Measurements from ENCODE around the gene KANSL3.

The KANSL3 gene

DNA sequence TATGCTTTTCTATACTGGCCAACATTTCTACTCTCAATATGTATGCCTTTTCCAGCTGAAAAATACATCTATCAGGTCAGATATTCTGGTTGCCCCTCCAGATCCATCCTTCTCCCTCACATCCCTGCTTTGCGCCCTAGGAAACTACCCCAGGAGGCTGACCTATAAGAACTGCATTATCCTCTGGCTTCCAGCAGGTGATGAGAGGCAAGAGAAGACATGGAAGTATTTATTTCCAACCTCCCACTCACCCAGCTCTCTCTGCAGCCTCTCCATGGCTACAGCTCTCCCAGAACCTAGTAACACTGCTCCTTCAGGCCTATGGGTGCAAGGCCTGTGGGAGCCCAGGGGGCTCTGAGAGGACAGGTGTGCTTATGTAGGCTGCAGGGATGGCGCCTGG, 58.7 kb downstream of the KANSL3 start:
- no peaks in the 10 kb centered on the region for H3K36me3 ChIP-seq (ENCODE audit: control insufficient read depth, insufficient read depth, low read length)
- no peaks in the 10 kb centered on the region for H3K27me3 ChIP-seq (ENCODE audit: control insufficient read depth, insufficient read depth, low read length)
- no peak overlapping the region for H3K9ac ChIP-seq (ENCODE audit: low read length)
- no peaks in the 10 kb centered on the region for H3K9me3 ChIP-seq (ENCODE audit: control insufficient read depth, insufficient read depth, low read depth, low read length)
- no peak overlapping the region for H3K27ac ChIP-seq (ENCODE audit: low read depth, low read length)
- H3K4me1 ChIP-seq (ENCODE audit: control insufficient read depth, insufficient read depth, low read length), result no peaks in the 10 kb centered on the region
- H3K4me3 ChIP-seq (ENCODE audit: low read depth, low read length), result no peak overlapping the region

DNA sequence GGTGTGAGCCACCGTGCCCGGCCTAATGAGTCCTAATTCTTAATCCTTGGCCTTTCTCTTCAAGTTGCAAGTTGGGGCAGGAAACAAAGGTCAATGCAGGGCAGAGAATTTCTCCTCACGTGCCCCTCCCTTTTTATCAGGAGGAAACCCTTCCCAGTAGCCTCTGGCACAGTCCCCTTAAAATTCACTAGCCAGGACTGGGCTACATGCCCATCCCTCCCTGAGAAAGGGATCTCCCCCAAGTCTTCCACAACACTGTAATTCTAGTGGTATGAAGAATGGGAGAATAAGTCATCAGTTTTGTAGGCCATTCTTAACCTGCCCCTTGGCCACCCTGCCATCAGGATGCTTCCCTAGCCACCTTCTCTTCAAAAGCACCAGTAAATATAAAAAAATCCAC, 59.4 kb downstream of the KANSL3 start:
- Histone ChIP-seq H3K36me3 (ENCODE audit: control insufficient read depth, insufficient read depth, low read length) (no peaks in the 10 kb centered on the region), H3K4me3 (ENCODE audit: low read depth, low read length) (no peak overlapping the region)

DNA sequence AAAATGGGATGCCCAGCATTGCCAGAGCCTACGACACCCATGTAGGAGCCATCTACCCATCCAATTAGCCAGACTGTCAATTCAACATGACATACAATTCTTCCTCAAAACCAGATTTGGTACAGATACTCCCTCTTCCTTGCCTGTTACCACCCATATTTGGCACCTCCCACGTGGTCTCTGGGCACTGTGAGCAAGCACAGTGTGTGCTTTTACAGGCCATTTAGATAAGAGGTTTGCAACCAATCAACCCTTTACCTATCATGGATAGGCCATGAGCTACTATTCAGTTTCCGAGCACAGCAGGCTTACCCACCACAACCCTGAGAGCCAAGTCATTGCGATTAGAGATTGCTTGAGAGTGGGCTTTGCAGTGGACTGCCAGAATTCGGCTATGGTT, 60.6 kb downstream of the KANSL3 start:
- Histone ChIP-seq H3K36me3 (ENCODE audit: control insufficient read depth, insufficient read depth, low read length) (no peaks in the 10 kb centered on the region), H3K27ac (ENCODE audit: low read depth, low read length) (no peak overlapping the region), H3K4me3 (ENCODE audit: low read depth, low read length) (no peak overlapping the region), H3K9ac (ENCODE audit: low read length) (no peak overlapping the region), H3K4me1 (ENCODE audit: control insufficient read depth, insufficient read depth, low read length) (no peaks in the 10 kb centered on the region), H3K27me3 (ENCODE audit: control insufficient read depth, insufficient read depth, low read length) (no peaks in the 10 kb centered on the region), H3K9me3 (ENCODE audit: control insufficient read depth, insufficient read depth, low read depth, low read length) (no peaks in the 10 kb centered on the region)

More for the DNA sequence above, 59.4 kb downstream of the KANSL3 start:
- Histone ChIP-seq H3K27ac (ENCODE audit: low read depth, low read length) (no peak overlapping the region), H3K4me1 (ENCODE audit: control insufficient read depth, insufficient read depth, low read length) (no peaks in the 10 kb centered on the region), H3K9me3 (ENCODE audit: control insufficient read depth, insufficient read depth, low read depth, low read length) (no peaks in the 10 kb centered on the region), H3K9ac (ENCODE audit: low read length) (no peak overlapping the region), H3K27me3 (ENCODE audit: control insufficient read depth, insufficient read depth, low read length) (no peaks in the 10 kb centered on the region)

DNA sequence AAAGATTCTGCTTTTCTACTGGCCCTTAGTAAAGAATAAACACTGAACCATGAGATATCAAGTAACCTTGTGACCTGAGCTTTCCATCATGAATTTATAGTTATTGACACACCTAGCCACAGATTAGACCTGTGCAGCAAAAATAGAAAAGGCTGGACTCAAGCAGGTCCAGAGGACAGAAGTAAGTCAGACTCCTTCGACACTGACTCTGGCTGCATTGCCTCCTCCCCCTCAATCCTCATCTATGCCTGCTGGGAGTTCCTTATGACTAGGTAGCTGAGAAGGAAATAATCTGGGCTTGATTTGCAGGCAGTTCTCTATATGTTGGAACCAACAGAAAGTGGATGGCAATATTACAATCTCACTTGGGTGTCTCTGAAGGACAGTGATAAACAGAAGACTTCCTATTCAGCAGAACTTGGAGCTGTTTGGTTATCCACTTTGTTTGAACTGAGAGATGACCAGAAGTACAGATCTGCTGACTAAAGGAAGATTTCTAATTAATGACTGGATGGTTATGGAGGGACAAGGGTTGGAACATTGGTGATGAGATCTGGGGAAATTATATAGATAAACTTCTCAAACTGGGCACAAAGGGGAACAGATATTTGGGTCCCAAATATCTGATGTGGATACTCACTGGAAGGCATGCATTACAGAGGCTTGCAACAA, 62.2 kb downstream of the KANSL3 start:
- no peaks in the 10 kb centered on the region for H3K4me1 ChIP-seq (ENCODE audit: control insufficient read depth, insufficient read depth, low read length)
- H3K27me3 ChIP-seq (ENCODE audit: control insufficient read depth, insufficient read depth, low read length), result no peaks in the 10 kb centered on the region
- no peaks in the 10 kb centered on the region for H3K9me3 ChIP-seq (ENCODE audit: control insufficient read depth, insufficient read depth, low read depth, low read length)
- H3K4me3 ChIP-seq (ENCODE audit: low read depth, low read length), result no peak overlapping the region
- H3K36me3 ChIP-seq (ENCODE audit: control insufficient read depth, insufficient read depth, low read length), result no peaks in the 10 kb centered on the region
- no peak overlapping the region for H3K27ac ChIP-seq (ENCODE audit: low read depth, low read length)
- no peak overlapping the region for H3K9ac ChIP-seq (ENCODE audit: low read length)

DNA sequence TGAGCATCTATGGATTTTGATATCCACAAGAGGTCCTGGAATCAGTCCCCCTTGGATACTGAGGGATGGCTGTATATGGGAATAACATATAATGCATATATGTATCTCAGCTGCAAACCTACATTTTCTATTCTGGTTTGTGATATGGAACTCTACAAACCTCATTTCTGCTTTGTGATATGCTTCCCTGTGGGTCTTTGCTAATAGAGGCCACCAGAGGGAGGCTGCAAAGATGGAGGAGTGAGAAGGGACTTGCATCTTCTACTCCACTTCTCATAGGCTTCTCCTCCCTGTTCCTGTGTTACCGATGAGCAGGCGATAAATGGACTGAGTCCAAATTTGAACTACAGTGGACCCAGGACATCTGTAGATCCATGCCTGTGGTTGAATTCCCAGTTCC, 63.7 kb downstream of the KANSL3 start:
- Histone ChIP-seq H3K27ac (ENCODE audit: low read depth, low read length) (no peak overlapping the region), H3K9me3 (ENCODE audit: control insufficient read depth, insufficient read depth, low read depth, low read length) (no peaks in the 10 kb centered on the region)

DNA sequence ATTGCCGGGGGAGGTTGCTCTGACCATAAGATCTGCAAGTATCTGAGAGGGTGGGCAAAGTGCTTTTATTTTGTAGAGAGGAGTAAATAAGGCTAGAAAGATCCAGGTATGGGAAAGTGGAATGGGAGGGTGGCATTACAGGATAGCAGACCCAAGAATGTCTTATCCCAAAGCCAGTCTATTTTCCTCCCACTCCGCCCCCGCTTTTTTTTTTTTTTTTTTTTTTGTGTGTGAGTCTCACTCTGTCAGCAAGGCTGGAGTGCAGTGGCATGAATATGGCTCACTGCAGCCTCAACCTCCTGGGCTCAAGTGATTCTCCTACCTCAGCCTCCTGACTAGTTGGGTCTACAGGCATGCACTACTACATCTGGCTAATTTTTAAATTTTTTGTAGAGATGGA, 70.0 kb downstream of the KANSL3 start:
- H3K27ac ChIP-seq (ENCODE audit: low read depth, low read length), result no peak overlapping the region
- H3K9ac ChIP-seq (ENCODE audit: low read length), result no peak overlapping the region
- H3K27me3 ChIP-seq (ENCODE audit: control insufficient read depth, insufficient read depth, low read length), result no peaks in the 10 kb centered on the region
- H3K4me1 ChIP-seq (ENCODE audit: control insufficient read depth, insufficient read depth, low read length), result peaks cover 9% of the 10 kb centered on the region; the same call in 1 of the 2 replicates
- H3K4me3 ChIP-seq (ENCODE audit: low read depth, low read length), result no peak overlapping the region
- no peaks in the 10 kb centered on the region for H3K9me3 ChIP-seq (ENCODE audit: control insufficient read depth, insufficient read depth, low read depth, low read length)
- H3K36me3 ChIP-seq (ENCODE audit: control insufficient read depth, insufficient read depth, low read length), result no peaks in the 10 kb centered on the region

More for the DNA sequence above, 63.7 kb downstream of the KANSL3 start:
- no peak overlapping the region for H3K4me3 ChIP-seq (ENCODE audit: low read depth, low read length)
- no peaks in the 10 kb centered on the region for H3K4me1 ChIP-seq (ENCODE audit: control insufficient read depth, insufficient read depth, low read length)
- H3K27me3 ChIP-seq (ENCODE audit: control insufficient read depth, insufficient read depth, low read length), result no peaks in the 10 kb centered on the region
- H3K9ac ChIP-seq (ENCODE audit: low read length), result no peak overlapping the region
- H3K36me3 ChIP-seq (ENCODE audit: control insufficient read depth, insufficient read depth, low read length), result no peaks in the 10 kb centered on the region

DNA sequence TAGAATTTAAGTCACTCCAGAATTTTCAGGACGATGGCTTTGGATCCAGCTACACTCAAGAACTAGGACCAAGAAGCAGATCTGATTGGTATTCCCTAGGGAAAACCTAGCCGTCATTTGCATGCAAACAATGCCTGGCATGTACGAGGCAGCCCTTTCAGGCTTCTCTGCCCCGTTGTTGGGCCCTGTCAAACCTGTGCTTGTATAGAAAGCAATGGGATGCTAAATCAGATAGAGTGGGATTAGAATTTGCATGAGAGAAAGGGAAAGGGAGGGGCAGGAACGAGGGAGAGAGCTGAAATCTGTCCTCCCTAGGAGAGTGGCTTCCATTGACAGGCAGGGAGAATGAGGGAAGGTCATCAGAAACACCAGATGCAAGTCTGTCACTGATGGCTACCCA, 73.0 kb downstream of the KANSL3 start:
- Histone ChIP-seq H3K4me3 (ENCODE audit: low read depth, low read length) (no peak overlapping the region), H3K27me3 (ENCODE audit: control insufficient read depth, insufficient read depth, low read length) (no peaks in the 10 kb centered on the region), H3K27ac (ENCODE audit: low read depth, low read length) (no peak overlapping the region), H3K9me3 (ENCODE audit: control insufficient read depth, insufficient read depth, low read depth, low read length) (no peaks in the 10 kb centered on the region), H3K9ac (ENCODE audit: low read length) (no peak overlapping the region), H3K4me1 (ENCODE audit: control insufficient read depth, insufficient read depth, low read length) (peaks cover 9% of the 10 kb centered on the region; the same call in 1 of the 2 replicates), H3K36me3 (ENCODE audit: control insufficient read depth, insufficient read depth, low read length) (no peaks in the 10 kb centered on the region)

DNA sequence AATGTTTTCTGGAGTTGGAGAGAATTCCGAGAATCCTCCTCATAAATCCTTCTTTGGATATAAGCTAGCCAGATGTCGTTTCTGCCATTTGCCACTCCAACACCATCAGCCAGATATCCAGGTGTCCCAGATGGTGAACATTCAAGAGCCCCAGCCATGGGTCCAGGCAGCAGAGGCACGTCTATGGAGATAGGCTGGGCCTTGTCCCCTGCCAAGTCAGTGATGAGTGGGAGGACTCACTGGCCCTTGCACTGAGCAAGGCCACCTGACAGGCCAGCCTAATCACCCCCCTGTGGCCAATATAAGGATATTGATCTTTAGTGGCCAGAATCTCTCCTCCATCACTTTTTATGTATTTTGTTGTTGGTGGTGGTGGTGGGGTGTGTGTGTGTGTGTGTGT, 73.5 kb downstream of the KANSL3 start:
- Histone ChIP-seq H3K9ac (ENCODE audit: low read length) (no peak overlapping the region), H3K9me3 (ENCODE audit: control insufficient read depth, insufficient read depth, low read depth, low read length) (no peaks in the 10 kb centered on the region), H3K4me3 (ENCODE audit: low read depth, low read length) (no peak overlapping the region), H3K4me1 (ENCODE audit: control insufficient read depth, insufficient read depth, low read length) (peaks cover 9% of the 10 kb centered on the region; the same call in 1 of the 2 replicates), H3K27me3 (ENCODE audit: control insufficient read depth, insufficient read depth, low read length) (no peaks in the 10 kb centered on the region), H3K36me3 (ENCODE audit: control insufficient read depth, insufficient read depth, low read length) (no peaks in the 10 kb centered on the region), H3K27ac (ENCODE audit: low read depth, low read length) (no peak overlapping the region)

DNA sequence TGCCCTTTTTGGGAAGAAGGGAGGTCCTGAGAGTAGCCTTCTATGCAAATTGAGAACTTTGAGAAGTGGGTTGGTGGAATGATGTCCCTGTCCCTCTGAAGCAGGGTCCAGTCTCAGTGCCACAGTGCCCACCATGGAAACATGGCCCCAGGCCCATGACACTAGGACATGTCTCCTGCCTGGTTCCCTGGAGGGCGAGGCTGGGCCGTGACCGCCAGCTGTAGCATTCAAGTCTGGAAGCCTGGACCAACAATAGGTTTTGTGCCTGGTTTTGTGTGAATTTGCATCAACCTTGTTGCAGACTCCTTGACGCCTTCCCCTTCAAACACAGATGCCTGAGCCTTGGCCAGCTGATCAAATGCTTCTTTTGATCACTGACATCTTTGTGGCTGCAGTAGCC, 74.1 kb downstream of the KANSL3 start:
- Histone ChIP-seq H3K4me3 (ENCODE audit: low read depth, low read length) (no peak overlapping the region), H3K27me3 (ENCODE audit: control insufficient read depth, insufficient read depth, low read length) (no peaks in the 10 kb centered on the region), H3K36me3 (ENCODE audit: control insufficient read depth, insufficient read depth, low read length) (no peaks in the 10 kb centered on the region), H3K9me3 (ENCODE audit: control insufficient read depth, insufficient read depth, low read depth, low read length) (no peaks in the 10 kb centered on the region), H3K9ac (ENCODE audit: low read length) (no peak overlapping the region), H3K27ac (ENCODE audit: low read depth, low read length) (no peak overlapping the region), H3K4me1 (ENCODE audit: control insufficient read depth, insufficient read depth, low read length) (peaks cover 9% of the 10 kb centered on the region; the same call in 1 of the 2 replicates)

DNA sequence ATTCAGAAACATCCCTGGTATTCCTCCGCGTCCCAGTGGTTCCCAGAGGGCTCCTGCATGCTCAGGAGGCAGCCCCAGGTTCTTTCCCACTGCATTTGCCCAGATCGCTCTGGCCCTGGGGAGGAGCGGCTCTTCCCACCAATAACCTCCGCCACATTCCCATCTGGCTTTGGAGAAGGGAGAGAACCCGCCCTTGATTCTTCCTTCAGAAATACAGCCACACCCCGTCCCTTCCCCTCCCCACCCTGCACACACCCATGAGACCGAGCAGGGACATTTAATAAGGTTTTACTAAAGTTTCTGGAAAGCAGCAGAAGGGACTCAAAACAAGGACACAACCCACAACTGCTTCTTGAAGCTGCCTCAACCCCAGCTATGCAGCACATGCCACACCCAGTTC, 79.6 kb downstream of the KANSL3 start:
- Histone ChIP-seq H3K4me3 (ENCODE audit: low read depth, low read length) (no peak overlapping the region), H3K4me1 (ENCODE audit: control insufficient read depth, insufficient read depth, low read length) (peaks cover 6% of the 10 kb centered on the region), H3K9ac (ENCODE audit: low read length) (no peak overlapping the region), H3K27ac (ENCODE audit: low read depth, low read length) (no peak overlapping the region), H3K27me3 (ENCODE audit: control insufficient read depth, insufficient read depth, low read length) (no peaks in the 10 kb centered on the region), H3K9me3 (ENCODE audit: control insufficient read depth, insufficient read depth, low read depth, low read length) (peaks cover 4% of the 10 kb centered on the region), H3K36me3 (ENCODE audit: control insufficient read depth, insufficient read depth, low read length) (no peaks in the 10 kb centered on the region)

DNA sequence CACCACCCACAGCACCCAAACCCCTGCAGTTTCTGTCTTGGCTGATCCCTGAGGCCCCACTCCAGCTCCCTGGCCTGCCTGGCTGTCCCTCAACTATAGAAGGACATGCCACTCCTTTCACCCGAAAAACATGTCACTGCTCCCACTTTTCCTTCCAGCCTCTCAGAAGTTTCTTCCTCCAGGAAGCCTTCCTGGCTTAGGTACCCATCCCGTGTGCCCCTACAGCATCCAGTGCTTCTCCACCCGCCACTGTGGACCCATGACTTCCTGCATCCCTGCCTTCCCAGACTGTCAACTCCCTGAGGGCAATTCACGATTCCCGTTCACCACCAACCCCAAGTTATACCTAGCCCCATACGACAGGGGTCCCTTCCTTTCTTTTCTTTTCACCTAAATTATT, 80.1 kb downstream of the KANSL3 start:
- Histone ChIP-seq H3K4me3 (ENCODE audit: low read depth, low read length) (no peak overlapping the region), H3K9ac (ENCODE audit: low read length) (no peak overlapping the region), H3K36me3 (ENCODE audit: control insufficient read depth, insufficient read depth, low read length) (no peaks in the 10 kb centered on the region), H3K9me3 (ENCODE audit: control insufficient read depth, insufficient read depth, low read depth, low read length) (peaks cover 4% of the 10 kb centered on the region), H3K27me3 (ENCODE audit: control insufficient read depth, insufficient read depth, low read length) (no peaks in the 10 kb centered on the region), H3K27ac (ENCODE audit: low read depth, low read length) (no peak overlapping the region), H3K4me1 (ENCODE audit: control insufficient read depth, insufficient read depth, low read length) (peaks cover 6% of the 10 kb centered on the region)

Measured in HUES6 (cell line).